Measurements from ENCODE around the gene C1QTNF5.

C1QTNF5 gene

DNA sequence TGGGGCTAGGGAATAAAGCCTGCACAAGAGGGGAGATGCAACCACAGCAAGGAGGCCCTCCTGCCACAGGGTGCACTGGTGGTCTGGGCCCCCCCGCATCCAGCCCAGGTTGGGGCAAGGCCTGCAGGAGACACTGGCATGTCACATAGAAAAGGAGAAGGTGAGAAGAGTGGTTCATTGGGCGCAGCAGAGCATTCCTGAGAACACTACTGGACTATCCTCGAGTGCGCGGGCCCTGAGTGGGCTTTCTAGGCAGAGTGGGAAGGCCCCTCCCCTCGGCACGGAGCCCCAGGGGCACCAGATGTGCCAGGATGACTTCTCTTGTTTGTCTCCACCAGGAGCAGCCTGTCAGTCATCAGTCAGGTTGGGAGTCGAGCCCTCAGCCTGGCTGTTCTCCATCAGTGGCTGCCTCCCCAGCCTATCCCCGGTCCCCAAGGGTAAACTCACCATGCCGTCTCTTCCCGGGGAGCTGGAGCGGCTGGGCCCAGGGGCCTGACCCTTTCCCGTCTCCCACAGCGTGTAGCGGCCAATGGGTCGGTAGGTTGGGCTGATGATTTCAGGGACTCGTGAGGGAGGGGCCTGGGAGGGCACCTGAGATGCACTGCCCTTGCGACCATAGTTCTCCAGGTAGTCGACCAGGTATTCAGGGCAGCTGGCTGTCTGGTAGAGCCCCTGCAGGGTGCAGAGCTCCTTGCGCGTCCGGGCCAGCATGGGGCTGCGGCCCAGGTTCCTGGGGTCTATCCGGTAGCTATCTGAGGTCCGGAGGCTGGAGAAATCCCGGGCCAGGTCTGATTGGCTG lies 31.8 kb upstream of the C1QTNF5 start:
- no peak for DNase-seq (ENCODE audit: extremely low spot score)
- POLR2A ChIA-PET, result no interaction called here
- TF ChIP-seq FOXA1 (IDR thresholded peaks at IDR 0.05), result no peak
- TF ChIP-seq ELF4 (IDR thresholded peaks at IDR 0.05), result no peak
- TF ChIP-seq FOXM1 (IDR thresholded peaks at IDR 0.05; ENCODE audit: borderline replicate concordance), result no peak
- no peak for TF ChIP-seq CTBP1 (IDR thresholded peaks at IDR 0.05; ENCODE audit: borderline replicate concordance)
- TF ChIP-seq LEF1 (IDR thresholded peaks at IDR 0.05; ENCODE audit: borderline replicate concordance), result no peak
- no peak for TF ChIP-seq ARNT (IDR thresholded peaks at IDR 0.05)
- TF ChIP-seq SP1 (IDR thresholded peaks at IDR 0.05), result no peak
- TF ChIP-seq HDGF (IDR thresholded peaks at IDR 0.05; ENCODE audit: borderline replicate concordance), result no peak
- no peak for TF ChIP-seq SUZ12 (IDR thresholded peaks at IDR 0.05)
- TF ChIP-seq FOXK2 (IDR thresholded peaks at IDR 0.05), result no peak
- no peak for TF ChIP-seq L3MBTL2 (conservative IDR thresholded peaks at IDR 0.05)
- TF ChIP-seq, protein P1, sequence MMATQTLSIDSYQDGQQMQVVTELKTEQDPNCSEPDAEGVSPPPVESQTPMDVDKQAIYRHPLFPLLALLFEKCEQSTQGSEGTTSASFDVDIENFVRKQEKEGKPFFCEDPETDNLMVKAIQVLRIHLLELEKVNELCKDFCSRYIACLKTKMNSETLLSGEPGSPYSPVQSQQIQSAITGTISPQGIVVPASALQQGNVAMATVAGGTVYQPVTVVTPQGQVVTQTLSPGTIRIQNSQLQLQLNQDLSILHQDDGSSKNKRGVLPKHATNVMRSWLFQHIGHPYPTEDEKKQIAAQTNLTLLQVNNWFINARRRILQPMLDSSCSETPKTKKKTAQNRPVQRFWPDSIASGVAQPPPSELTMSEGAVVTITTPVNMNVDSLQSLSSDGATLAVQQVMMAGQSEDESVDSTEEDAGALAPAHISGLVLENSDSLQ (IDR thresholded peaks at IDR 0.05), result no peak
- TF ChIP-seq NFRKB (IDR thresholded peaks at IDR 0.05), result no peak
- no peak for TF ChIP-seq BHLHE40 (IDR thresholded peaks at IDR 0.05; ENCODE audit: borderline replicate concordance)
- no peak for TF ChIP-seq TARDBP (IDR thresholded peaks at IDR 0.05)
- no peak for TF ChIP-seq ZNF384 (IDR thresholded peaks at IDR 0.05)
- CTCF ChIA-PET, result no interaction called here

GRCh38 chr11:119371778-119372182 lies 31.1 kb upstream of the C1QTNF5 start:
- TF ChIP-seq BHLHE40 (IDR thresholded peaks at IDR 0.05; ENCODE audit: borderline replicate concordance) (no peak), ZNF384 (IDR thresholded peaks at IDR 0.05) (no peak), SUZ12 (IDR thresholded peaks at IDR 0.05) (no peak), L3MBTL2 (conservative IDR thresholded peaks at IDR 0.05) (no peak), FOXA1 (IDR thresholded peaks at IDR 0.05) (no peak)
- ChIA-PET POLR2A (no interaction called here), CTCF (no interaction called here)
- no peak for DNase-seq (ENCODE audit: extremely low spot score)

- TF ChIP-seq TARDBP (IDR thresholded peaks at IDR 0.05), result no peak
- no peak for TF ChIP-seq ARNT (IDR thresholded peaks at IDR 0.05)
- TF ChIP-seq ZNF384 (IDR thresholded peaks at IDR 0.05), result no peak
- TF ChIP-seq LEF1 (IDR thresholded peaks at IDR 0.05; ENCODE audit: borderline replicate concordance), result no peak
- no peak for TF ChIP-seq HDGF (IDR thresholded peaks at IDR 0.05; ENCODE audit: borderline replicate concordance)
- TF ChIP-seq, protein P1 (IDR thresholded peaks at IDR 0.05), result no peak
- TF ChIP-seq NFRKB (IDR thresholded peaks at IDR 0.05), result no peak
- TF ChIP-seq SUZ12 (IDR thresholded peaks at IDR 0.05), result no peak
- TF ChIP-seq FOXM1 (IDR thresholded peaks at IDR 0.05; ENCODE audit: borderline replicate concordance), result no peak
- no peak for TF ChIP-seq SP1 (IDR thresholded peaks at IDR 0.05)
- no peak for TF ChIP-seq FOXA1 (IDR thresholded peaks at IDR 0.05)
- no peak for TF ChIP-seq CTBP1 (IDR thresholded peaks at IDR 0.05; ENCODE audit: borderline replicate concordance)
- TF ChIP-seq L3MBTL2 (conservative IDR thresholded peaks at IDR 0.05), result no peak
- no peak for TF ChIP-seq FOXK2 (IDR thresholded peaks at IDR 0.05)
- no peak for TF ChIP-seq ELF4 (IDR thresholded peaks at IDR 0.05)
- CTCF ChIA-PET, result interaction anchor here (1.0 to 1.6 kb wide), 3 partner anchors 9 to 32 kb away, joined by 3 to 9 read pairs (median 3); no protein-coding TSS in a partner anchor
- no peak for DNase-seq (ENCODE audit: extremely low spot score)
- POLR2A ChIA-PET, result interaction anchor here (1.0 kb wide), 1 partner anchor 33 kb away, joined by 3 read pairs; no protein-coding TSS in a partner anchor
These were observed 30.5 kb upstream of the C1QTNF5 start for GRCh38 chr11:119371067-119371601.

GRCh38 chr11:119370486-119371046 lies 29.9 kb upstream of the C1QTNF5 start:
- CTCF ChIA-PET, result interaction anchor here (0.6 to 1.6 kb wide), 5 partner anchors 9 to 49 kb away, joined by 3 to 9 read pairs (median 3); no protein-coding TSS in a partner anchor
- TF ChIP-seq ARNT (IDR thresholded peaks at IDR 0.05) (no peak), HDGF (IDR thresholded peaks at IDR 0.05; ENCODE audit: borderline replicate concordance) (no peak), CTBP1 (IDR thresholded peaks at IDR 0.05; ENCODE audit: borderline replicate concordance) (no peak), SUZ12 (IDR thresholded peaks at IDR 0.05) (no peak), FOXA1 (IDR thresholded peaks at IDR 0.05) (no peak), BHLHE40 (IDR thresholded peaks at IDR 0.05; ENCODE audit: borderline replicate concordance) (no peak), L3MBTL2 (conservative IDR thresholded peaks at IDR 0.05) (no peak)
- DNase-seq (ENCODE audit: extremely low spot score), result no peak
- POLR2A ChIA-PET, result interaction anchor here (1.0 kb wide), 1 partner anchor 33 kb away, joined by 3 read pairs; no protein-coding TSS in a partner anchor

DNA sequence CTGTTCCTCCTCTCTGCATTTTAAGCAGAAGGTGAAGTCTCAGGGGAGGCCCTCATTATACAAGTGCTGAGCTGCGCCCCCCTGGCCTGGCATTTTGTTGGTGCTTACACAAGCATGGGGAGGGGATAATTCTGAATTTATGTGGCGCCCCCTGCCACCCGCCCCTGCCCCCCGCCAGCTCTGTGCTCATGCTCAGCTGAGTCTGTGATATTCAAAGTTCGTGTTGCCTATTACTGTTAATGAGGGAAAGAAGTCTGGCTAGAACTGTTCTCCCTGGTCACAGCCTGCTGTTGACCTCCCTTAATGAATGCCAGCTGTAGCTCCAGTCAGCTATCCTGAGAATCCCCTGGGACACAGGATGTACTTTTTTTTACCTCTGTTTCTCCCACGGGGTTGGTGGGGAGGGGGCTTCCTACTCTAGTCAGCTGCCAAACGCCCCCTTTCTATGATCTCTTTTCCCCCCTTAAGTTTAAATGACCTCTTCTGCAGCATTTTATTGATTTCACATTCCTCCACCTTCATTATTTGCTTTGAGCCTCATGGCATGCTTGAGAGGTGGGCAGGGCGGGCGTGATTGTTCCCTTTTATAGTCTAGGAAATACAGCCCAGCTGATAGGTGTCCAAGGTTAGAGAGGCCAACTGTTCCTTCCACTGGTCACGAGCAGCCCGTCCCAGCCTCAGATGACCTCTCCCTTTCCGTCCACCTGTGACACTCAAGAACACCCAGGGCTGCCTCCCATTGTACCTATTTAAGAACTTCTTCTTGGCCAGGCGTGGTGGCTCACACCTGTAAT lies 28.6 kb upstream of the C1QTNF5 start:
- CTCF ChIA-PET, result interaction anchor here (1.5 to 2.0 kb wide), 4 partner anchors 12 to 31 kb away, joined by 3 to 12 read pairs (median 6); partner anchors contain the start of genes C1QTNF5 and USP2
- POLR2A ChIA-PET, result interaction anchor here (1.7 kb wide), 1 partner anchor 32 kb away, joined by 4 read pairs; no protein-coding TSS in a partner anchor
- DNase-seq (ENCODE audit: extremely low spot score), result no peak
- TF ChIP-seq L3MBTL2 (conservative IDR thresholded peaks at IDR 0.05) (no peak), BHLHE40 (IDR thresholded peaks at IDR 0.05; ENCODE audit: borderline replicate concordance) (no peak), TARDBP (IDR thresholded peaks at IDR 0.05) (no peak), FOXM1 (IDR thresholded peaks at IDR 0.05; ENCODE audit: borderline replicate concordance) (no peak), SP1 (IDR thresholded peaks at IDR 0.05) (no peak), CTBP1 (IDR thresholded peaks at IDR 0.05; ENCODE audit: borderline replicate concordance) (no peak), ARNT (IDR thresholded peaks at IDR 0.05) (no peak), HDGF (IDR thresholded peaks at IDR 0.05; ENCODE audit: borderline replicate concordance) (no peak), LEF1 (IDR thresholded peaks at IDR 0.05; ENCODE audit: borderline replicate concordance) (no peak), FOXK2 (IDR thresholded peaks at IDR 0.05) (no peak), ELF4 (IDR thresholded peaks at IDR 0.05) (no peak), FOXA1 (IDR thresholded peaks at IDR 0.05) (no peak), SUZ12 (IDR thresholded peaks at IDR 0.05) (no peak), ZNF384 (IDR thresholded peaks at IDR 0.05) (no peak), NFRKB (IDR thresholded peaks at IDR 0.05) (no peak)
- TF ChIP-seq, protein P1 (IDR thresholded peaks at IDR 0.05), result no peak

Data from HEK293T (cell line).